ENCODE results near the gene RITA1.

Gene RITA1

DNA sequence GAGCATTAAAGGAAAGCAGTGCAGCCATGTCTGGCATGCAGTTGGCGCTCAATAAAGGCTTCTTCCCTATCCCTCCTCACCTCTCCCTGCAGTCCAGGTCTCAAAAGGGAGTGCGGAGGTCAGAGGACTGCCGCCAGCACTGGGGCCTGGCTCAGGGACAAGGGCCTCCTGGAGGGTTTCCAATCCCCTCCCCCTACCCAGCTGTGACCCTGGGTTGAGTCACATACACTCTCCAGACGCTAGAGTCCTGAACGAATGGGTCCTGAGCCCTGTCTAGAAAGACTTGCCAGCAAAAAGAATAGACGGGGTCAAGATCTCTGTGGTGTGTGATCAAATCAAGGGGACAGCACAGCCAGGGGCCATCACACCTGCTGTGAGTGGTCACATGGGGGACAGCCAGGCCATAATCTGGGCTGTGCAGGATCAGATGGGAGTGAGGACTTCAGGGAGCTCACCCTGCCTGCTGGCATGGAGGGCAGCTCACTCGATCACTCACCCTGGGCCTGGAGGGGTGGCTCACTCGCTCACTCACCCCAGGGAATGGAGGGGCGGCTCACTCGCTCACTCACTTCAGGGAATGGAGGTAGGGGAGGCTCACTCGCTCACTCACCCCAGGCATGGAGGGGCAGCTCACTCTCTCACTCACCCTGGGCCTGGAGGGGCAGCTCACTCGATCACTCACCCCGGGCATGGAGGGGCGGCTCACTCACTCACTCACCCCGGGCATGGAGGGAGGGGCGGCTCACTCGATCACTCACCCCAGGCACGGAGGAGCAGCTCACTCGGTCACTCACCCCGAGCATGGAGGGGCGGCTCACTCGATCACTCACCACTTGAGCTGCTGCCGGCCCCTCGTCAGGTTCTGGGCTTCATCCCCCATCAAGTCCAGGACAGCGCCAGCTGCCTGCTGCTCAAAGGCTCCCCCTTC is 23.2 kb upstream of the RITA1 start:
- Mint-ChIP-seq H3K27me3 (ENCODE audit: low read depth) (no peaks in the 10 kb centered on the region), H3K4me3 (no peak overlapping the region), H3K36me3 (ENCODE audit: low read depth) (peaks cover 22% of the 10 kb centered on the region), H3K4me1 (ENCODE audit: low read depth) (peaks cover 2% of the 10 kb centered on the region), H3K9me3 (no peaks in the 10 kb centered on the region), H3K27ac (no peak overlapping the region)

DNA sequence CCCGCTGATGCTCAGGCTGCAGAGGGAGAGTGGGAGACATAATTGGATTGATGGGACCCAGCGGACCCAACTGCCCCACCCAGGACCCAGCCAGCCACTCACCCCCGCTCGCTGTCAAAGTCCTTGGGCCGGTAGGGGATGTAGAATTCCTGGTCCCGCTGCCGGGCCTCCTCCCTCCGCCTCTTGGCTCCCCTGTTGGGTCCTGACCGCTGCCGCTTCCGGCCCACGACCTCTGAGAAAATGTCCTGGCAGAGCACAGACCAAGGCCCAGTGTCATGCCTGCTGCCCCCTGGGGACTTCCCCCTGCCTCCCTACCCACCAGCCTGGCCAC is 22.5 kb upstream of the RITA1 start:
- Mint-ChIP-seq H3K36me3 (ENCODE audit: low read depth) (peaks cover 22% of the 10 kb centered on the region), H3K4me3 (no peak overlapping the region), H3K4me1 (ENCODE audit: low read depth) (peaks cover 2% of the 10 kb centered on the region), H3K27me3 (ENCODE audit: low read depth) (no peaks in the 10 kb centered on the region), H3K9me3 (no peaks in the 10 kb centered on the region), H3K27ac (no peak overlapping the region)

DNA sequence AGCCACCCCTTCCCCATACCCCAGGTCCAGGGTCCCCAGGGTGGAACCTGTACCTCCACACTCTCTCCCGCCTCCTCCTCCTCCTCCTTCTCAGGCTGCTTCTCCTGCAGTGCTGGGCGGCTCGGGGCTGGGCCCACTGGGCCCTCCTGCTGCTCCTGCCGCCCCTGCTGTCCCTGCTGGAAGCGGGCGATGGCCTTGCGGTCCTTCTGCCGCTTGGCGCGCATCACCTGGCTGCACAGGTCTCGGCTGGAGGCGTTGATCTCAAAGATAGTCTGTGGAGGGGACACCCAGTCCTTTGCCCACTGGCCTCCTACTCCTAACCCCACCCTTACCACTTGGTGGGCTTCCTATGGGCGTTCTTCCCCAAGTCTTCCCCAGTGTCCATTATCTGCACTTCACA is 21.5 kb upstream of the RITA1 start:
- H3K27ac Mint-ChIP-seq = no peak overlapping the region
- no peaks in the 10 kb centered on the region for H3K9me3 Mint-ChIP-seq

DNA sequence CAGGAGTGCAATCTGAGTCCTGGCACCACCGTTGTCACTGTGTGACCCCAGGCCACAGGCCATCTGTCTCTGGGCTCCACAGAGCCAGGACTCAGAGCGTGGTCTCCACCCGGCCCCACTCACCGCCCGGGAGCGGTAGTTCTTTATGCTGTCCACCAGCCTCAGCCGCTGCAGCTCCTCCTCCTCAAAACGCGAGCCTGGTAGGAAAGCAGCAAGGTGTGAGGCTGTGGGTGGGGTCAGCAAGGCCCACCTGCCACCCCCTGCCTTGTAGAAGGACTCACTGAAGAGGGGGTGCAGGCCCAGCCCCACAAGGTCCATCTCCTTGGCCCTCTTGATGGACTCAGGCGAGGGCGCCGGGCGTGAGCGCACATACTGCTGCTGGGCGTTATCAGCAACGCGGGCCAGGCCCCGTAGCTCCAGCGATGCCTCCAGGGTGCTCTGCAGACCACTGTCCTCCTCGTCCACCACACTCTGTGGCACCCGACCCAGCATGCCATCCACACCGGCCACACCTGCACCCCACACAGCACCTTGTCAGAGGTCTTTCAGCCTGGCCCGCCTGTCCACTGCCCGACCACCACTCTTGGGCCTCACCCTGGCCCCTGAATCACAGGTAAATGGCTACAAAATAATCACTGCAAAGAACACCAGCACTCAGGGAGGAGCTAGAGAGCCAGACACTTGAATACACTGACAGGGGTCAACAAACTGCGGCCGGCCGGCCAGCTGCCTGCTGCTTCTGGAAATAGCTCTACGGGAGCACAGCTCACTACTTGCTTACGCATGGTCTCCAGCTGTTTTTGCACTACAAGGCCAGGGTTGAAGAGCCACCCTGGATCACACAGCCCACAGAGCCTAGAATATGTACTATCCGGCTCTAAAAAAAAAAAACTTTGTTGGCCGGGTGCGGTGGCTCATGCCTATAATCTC is 19.7 kb upstream of the RITA1 start:
- H3K9me3 Mint-ChIP-seq = no peaks in the 10 kb centered on the region
- no peak overlapping the region for H3K4me3 Mint-ChIP-seq
- H3K36me3 Mint-ChIP-seq (ENCODE audit: low read depth) = peaks cover 26% of the 10 kb centered on the region
- H3K27me3 Mint-ChIP-seq (ENCODE audit: low read depth) = no peaks in the 10 kb centered on the region
- no peaks in the 10 kb centered on the region for H3K4me1 Mint-ChIP-seq (ENCODE audit: low read depth)
- no peak overlapping the region for H3K27ac Mint-ChIP-seq

More for the DNA sequence above, 21.5 kb upstream of the RITA1 start:
- Mint-ChIP-seq H3K27me3 (ENCODE audit: low read depth) (no peaks in the 10 kb centered on the region), H3K36me3 (ENCODE audit: low read depth) (peaks cover 25% of the 10 kb centered on the region), H3K4me1 (ENCODE audit: low read depth) (peaks cover 2% of the 10 kb centered on the region), H3K4me3 (no peak overlapping the region)

DNA sequence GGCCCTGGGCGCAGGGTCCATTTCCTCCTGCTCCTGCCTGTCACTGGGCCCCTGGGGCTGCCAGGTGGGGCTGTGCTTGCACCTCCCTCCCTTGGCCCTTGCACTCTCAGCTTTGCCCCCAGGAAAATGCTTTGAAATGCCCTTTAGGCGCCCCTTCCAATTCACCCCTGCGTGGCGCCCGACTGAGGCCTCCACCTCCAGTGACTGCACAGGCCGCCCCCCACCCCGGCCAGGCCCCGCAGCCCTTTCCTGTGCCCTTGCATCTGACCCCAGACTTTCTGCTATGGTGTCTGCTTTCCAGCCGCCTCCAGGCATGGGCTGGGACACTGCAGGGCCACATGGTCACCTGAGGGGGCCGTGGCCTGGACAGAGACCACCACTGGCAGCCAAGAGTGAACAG is 17.7 kb upstream of the RITA1 start:
- H3K4me1 Mint-ChIP-seq (ENCODE audit: low read depth) = no peaks in the 10 kb centered on the region
- H3K36me3 Mint-ChIP-seq (ENCODE audit: low read depth) = peaks cover 32% of the 10 kb centered on the region
- H3K27me3 Mint-ChIP-seq (ENCODE audit: low read depth) = no peaks in the 10 kb centered on the region
- H3K9me3 Mint-ChIP-seq = no peaks in the 10 kb centered on the region
- no peak overlapping the region for H3K27ac Mint-ChIP-seq
- H3K4me3 Mint-ChIP-seq = no peak overlapping the region

DNA sequence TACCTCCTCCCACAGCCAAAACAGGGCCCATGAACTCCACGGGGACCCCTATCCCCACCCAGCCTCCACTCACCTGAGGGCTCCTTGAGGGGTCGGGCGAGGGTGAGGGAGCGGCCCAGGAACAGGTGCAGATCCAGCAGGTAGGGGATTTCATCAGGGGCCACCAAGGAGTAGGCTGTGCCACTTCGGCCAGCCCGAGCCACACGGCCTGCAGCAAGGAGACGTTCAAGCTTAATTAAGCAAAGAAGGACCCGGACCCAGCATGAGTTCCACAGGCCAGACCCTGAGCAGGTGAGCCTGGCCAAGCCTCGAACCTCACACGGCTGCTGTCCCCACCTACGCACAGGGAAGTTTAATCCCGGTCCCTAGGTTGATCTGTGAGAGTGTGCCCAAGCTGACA is 15.8 kb upstream of the RITA1 start:
- Mint-ChIP-seq H3K4me3 (no peak overlapping the region), H3K4me1 (ENCODE audit: low read depth) (peaks cover 2% of the 10 kb centered on the region), H3K9me3 (no peaks in the 10 kb centered on the region), H3K27me3 (ENCODE audit: low read depth) (no peaks in the 10 kb centered on the region), H3K36me3 (ENCODE audit: low read depth) (peaks cover 34% of the 10 kb centered on the region), H3K27ac (no peak overlapping the region)

DNA sequence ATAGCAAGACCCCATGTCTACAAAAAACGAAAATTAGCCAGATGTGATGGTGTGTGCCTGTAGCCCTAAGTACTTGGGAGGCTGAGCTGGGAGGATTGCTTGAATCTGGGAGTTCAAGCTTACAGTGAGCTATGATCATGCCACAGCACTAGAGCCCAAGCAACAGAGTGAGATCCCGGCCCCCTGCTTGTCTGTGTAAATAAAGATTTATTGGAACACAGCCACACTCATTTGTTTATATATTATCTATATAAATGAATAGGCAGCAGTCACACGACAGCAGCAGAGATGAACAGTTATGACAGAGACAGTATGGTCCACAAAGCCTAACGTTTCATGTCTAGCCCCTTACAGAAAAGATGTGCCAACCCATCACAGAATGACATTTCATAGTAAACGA is 15.1 kb upstream of the RITA1 start:
- Mint-ChIP-seq H3K9me3 (no peaks in the 10 kb centered on the region), H3K27me3 (ENCODE audit: low read depth) (no peaks in the 10 kb centered on the region), H3K4me1 (ENCODE audit: low read depth) (peaks cover 2% of the 10 kb centered on the region), H3K36me3 (ENCODE audit: low read depth) (peaks cover 35% of the 10 kb centered on the region), H3K27ac (no peak overlapping the region), H3K4me3 (no peak overlapping the region)

DNA sequence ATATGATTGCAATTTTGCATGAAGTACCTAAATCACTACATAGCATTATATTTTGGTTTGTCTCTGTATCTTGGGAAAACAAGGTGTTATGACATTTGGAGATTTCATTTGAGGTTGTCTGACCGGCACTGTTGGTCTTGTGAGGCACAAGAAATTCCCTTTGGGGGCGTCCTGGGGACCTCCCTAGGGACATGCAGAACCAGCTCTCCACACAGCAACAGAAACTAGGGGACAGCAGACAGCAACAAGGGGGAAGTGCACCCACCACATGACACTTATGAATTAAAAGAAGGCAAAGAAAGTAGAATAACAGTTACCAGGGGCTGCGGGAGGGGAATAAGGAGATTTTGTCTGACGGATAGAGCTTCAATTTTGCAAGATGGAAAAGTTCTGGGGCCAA is 14.6 kb upstream of the RITA1 start:
- no peak overlapping the region for H3K27ac Mint-ChIP-seq
- no peaks in the 10 kb centered on the region for H3K9me3 Mint-ChIP-seq
- H3K36me3 Mint-ChIP-seq (ENCODE audit: low read depth) = peaks cover 32% of the 10 kb centered on the region
- H3K4me3 Mint-ChIP-seq = no peak overlapping the region
- H3K4me1 Mint-ChIP-seq (ENCODE audit: low read depth) = peaks cover 2% of the 10 kb centered on the region
- no peaks in the 10 kb centered on the region for H3K27me3 Mint-ChIP-seq (ENCODE audit: low read depth)

DNA sequence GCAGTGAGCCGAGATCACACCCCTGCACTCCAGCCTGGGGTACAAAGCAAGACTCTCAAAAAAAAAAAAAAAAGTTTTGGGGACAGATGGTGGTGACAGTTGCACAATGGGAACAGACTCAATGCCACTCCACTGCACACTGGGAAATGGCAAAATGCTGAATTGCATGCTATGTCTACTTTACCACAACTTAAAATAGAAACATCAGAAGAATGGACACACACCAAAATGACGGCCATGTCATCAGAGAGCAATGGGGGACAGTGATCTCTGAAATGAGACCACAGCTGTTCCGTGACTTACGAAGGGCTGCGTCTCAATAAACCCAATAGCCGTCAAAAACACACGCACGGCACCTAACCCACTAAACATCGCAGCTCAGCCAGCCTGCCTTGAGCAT is 14.0 kb upstream of the RITA1 start:
- Mint-ChIP-seq H3K4me3 (no peak overlapping the region), H3K27me3 (ENCODE audit: low read depth) (no peaks in the 10 kb centered on the region), H3K36me3 (ENCODE audit: low read depth) (peaks cover 30% of the 10 kb centered on the region), H3K27ac (no peak overlapping the region), H3K9me3 (no peaks in the 10 kb centered on the region), H3K4me1 (ENCODE audit: low read depth) (peaks cover 2% of the 10 kb centered on the region)

DNA sequence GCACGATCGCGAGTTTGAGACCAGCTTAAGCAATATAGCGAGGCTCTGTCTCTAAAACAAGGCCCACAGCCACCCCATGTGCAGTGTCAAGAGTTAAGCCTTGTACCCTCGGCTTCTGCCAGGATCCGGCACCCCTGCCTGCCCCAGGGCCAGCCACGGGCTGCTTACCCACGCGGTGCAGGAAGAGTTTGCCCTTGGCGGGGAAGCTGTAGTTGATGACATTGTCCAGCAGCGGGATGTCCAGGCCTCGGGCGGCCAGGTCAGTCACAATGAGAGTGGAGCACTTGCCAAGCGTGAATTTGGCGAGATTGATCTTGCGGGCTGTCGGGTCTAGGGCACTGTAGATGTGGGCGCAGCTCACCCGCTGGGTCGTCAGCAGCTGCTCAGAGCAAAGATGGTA is 13.3 kb upstream of the RITA1 start:
- H3K27ac Mint-ChIP-seq = no peak overlapping the region
- H3K4me3 Mint-ChIP-seq = no peak overlapping the region
- H3K27me3 Mint-ChIP-seq (ENCODE audit: low read depth) = no peaks in the 10 kb centered on the region
- peaks cover 2% of the 10 kb centered on the region for H3K4me1 Mint-ChIP-seq (ENCODE audit: low read depth)
- peaks cover 34% of the 10 kb centered on the region for H3K36me3 Mint-ChIP-seq (ENCODE audit: low read depth)
- no peaks in the 10 kb centered on the region for H3K9me3 Mint-ChIP-seq

DNA sequence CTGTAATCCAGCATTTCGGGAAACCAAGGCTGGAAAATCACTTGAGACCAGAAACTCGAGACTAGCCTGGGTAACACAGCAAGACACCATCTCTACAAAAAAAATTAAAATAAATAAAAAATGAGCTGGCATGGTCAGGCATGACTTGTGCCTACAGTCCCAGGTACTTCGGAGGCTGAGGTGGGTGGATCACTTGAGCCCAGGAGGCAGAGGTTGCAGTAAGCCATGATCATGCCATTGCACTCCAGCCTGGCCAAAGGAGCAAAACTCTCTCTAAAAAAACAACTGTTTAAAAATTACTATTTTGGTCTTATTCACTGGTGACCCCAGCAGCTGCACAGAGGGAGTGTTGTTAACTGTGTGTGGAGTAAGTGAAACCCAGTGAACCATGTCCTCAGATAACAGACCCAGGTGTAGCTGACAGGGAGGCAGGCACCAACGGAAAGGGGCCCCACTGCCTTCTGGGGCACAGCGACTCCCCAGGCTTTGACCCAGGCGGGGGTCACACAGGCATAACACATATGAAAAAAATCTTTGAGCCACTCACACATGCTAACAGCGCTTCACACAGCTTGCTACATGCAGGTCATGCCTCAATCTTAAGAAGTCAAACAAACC is 12.3 kb upstream of the RITA1 start:
- H3K36me3 Mint-ChIP-seq (ENCODE audit: low read depth) = peaks cover 44% of the 10 kb centered on the region

DNA sequence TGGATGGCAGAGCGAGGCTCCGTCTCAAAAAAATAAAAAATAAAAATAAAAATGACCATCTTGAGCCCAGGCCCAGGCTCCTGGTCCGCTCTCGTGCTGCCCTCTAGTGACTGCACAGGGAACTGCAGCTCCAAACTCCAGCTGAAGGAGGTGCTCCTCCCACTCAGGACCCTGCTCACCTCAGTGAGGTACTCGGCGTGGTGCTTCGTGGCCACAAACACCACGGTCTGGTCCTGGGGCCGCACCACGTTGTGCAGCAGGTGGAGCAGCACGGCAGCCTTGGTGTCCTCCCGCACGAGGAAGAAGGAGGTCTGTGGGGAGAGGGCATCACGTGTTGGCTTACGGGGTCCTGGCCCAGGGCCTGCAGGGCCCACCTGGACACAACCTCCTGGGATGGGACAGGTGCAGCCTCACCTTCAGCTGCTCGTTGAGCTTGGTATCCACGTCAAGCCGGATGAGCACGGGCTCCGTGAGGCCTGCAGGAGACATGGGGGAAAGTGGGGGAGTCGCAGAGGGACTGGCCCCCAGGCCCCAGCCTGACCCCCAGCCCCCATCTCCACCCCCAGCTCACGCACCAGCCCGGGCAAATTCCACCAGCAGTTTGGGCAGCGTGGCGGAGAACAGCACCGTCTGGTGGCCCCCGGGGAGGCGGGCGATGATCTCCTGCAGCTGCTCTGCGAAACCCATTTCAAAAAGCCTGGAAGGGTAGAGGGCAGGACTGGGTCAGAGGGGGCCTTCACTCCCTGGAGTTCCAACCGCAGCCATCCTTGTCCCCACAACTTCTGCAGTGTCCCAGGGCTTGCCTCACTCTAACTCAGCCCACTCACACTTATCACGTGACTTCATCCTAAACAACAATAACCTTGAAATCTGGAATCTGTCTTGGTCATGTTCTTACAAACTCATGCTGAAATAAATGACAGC is 10.8 kb upstream of the RITA1 start:
- Mint-ChIP-seq H3K4me3 (no peak overlapping the region), H3K36me3 (ENCODE audit: low read depth) (peaks cover 54% of the 10 kb centered on the region), H3K27ac (peak overlapping the region; percentile 67), H3K9me3 (no peaks in the 10 kb centered on the region), H3K27me3 (ENCODE audit: low read depth) (no peaks in the 10 kb centered on the region), H3K4me1 (ENCODE audit: low read depth) (peaks cover 2% of the 10 kb centered on the region)

More for the DNA sequence above, 12.3 kb upstream of the RITA1 start:
- no peak overlapping the region for H3K27ac Mint-ChIP-seq
- H3K9me3 Mint-ChIP-seq = no peaks in the 10 kb centered on the region
- peaks cover 2% of the 10 kb centered on the region for H3K4me1 Mint-ChIP-seq (ENCODE audit: low read depth)
- H3K4me3 Mint-ChIP-seq = no peak overlapping the region
- no peaks in the 10 kb centered on the region for H3K27me3 Mint-ChIP-seq (ENCODE audit: low read depth)

DNA sequence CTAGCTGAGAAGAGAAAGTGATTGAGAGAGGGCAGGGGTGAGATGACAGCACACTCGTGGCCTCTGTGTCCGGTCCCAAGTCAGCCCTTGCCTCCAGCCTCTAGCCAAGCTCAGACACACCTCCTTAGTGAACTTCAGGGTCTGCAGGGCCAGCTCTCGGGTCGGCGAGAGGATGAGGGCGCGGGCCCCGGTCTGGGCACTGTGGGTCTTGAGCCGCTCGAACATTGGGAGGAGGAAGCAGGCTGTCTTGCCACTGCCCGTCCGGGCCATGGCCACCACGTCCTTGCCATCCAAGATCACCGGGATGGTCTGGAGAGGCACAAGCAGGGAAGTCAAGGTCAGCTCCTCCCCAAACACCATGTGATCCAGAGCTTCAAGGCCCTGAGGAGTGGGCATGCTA is 6.5 kb upstream of the RITA1 start:
- Mint-ChIP-seq H3K27ac (no peak overlapping the region), H3K4me3 (no peak overlapping the region), H3K9me3 (no peaks in the 10 kb centered on the region), H3K4me1 (ENCODE audit: low read depth) (peaks cover 10% of the 10 kb centered on the region), H3K27me3 (ENCODE audit: low read depth) (no peaks in the 10 kb centered on the region), H3K36me3 (ENCODE audit: low read depth) (peaks cover 44% of the 10 kb centered on the region)

DNA sequence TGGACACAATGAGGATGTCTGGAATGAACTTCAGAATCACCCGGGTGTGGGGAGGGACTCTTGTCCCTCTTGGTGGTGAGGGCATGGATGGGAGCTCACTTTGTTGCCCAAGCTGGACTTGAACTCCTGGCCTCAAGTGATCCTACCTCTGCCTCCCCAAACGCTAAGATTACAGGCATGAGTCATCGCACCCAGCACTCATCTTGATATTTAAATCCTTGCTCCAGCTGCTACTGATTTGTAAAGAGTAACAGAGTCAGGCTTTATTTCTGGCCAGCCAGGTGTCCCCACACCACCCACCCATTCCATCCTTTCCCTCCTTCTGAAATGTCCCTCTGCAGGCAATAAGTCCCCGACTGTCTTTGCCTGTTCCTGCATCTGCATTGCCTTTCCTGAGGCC is 5.2 kb upstream of the RITA1 start:
- Mint-ChIP-seq H3K27me3 (ENCODE audit: low read depth) (no peaks in the 10 kb centered on the region), H3K27ac (no peak overlapping the region), H3K4me3 (no peak overlapping the region), H3K9me3 (no peaks in the 10 kb centered on the region), H3K36me3 (ENCODE audit: low read depth) (peaks cover 38% of the 10 kb centered on the region), H3K4me1 (ENCODE audit: low read depth) (peaks cover 9% of the 10 kb centered on the region)
